Neural cell (in vitro differentiated cells): Measurements from ENCODE around the gene ADAMTSL2. TPM values are rescaled to one million over a fixed set of nuclear protein-coding genes. Genes with fewer than 3 reads are reported as not detected.

ENCODE experiments used
- H2AFZ ChIP-seq: fragments of 200-600, 300-800 bp; sonication (generic), shearing (Covaris generic); 2 replicates; pipeline ENCODE4 v1.6.0; 2014; ENCODE audit warnings: low read depth, mild to moderate bottlenecking, antibody characterized with exemption, low read length, moderate library complexity
- H3F3A ChIP-seq: fragments of 200-600 bp; shearing (Covaris generic); 2 replicates; pipeline ENCODE4 v1.6.1; 2016; ENCODE audit warnings: mild to moderate bottlenecking, moderate library complexity, mixed read lengths, antibody characterized with exemption, low read length; ENCODE audit not compliant: insufficient read depth, poor library complexity, severe bottlenecking
- H3K27ac ChIP-seq: fragments of 200-600, 300-800 bp; sonication (generic), shearing (Covaris generic); 2 replicates; pipeline ENCODE4 v1.5.1; 2014; ENCODE audit warnings: mild to moderate bottlenecking, low read length, moderate library complexity
- H3K27me3 ChIP-seq: fragments of 300-800, 200-600 bp; sonication (generic), shearing (Covaris generic); 2 replicates; pipeline ENCODE4 v1.6.0; 2014; ENCODE audit warnings: mild to moderate bottlenecking, low read depth, low read length, moderate library complexity; ENCODE audit not compliant: insufficient read depth
- H3K36me3 ChIP-seq: fragments of 300-800, 200-600 bp; sonication (generic), shearing (Covaris generic); 2 replicates; pipeline ENCODE4 v1.5.1; 2014; ENCODE audit warnings: mild to moderate bottlenecking, antibody characterized with exemption, low read length, moderate library complexity; ENCODE audit not compliant: insufficient read depth
- H3K4me2 ChIP-seq: fragments of 300-800, 200-600 bp; sonication (generic), shearing (Covaris generic); 2 replicates; pipeline ENCODE4 v1.6.0; 2014; ENCODE audit warnings: mild to moderate bottlenecking, low read length
- H3K4me3 ChIP-seq: fragments of 300-800, 200-600 bp; sonication (generic), shearing (Covaris generic); 2 replicates; pipeline ENCODE4 v1.5.1; 2014; ENCODE audit warnings: mild to moderate bottlenecking, low read length, moderate library complexity
- H3K79me2 ChIP-seq: fragments of 200-600 bp; shearing (Covaris generic); replicated peaks from 2 replicates; pipeline ENCODE4 v1.6.0; 2014; ENCODE audit warnings: mild to moderate bottlenecking, low read length, moderate library complexity; ENCODE audit not compliant: insufficient read depth
- H3K9ac ChIP-seq: fragments of 300-800, 200-600 bp; sonication (generic), shearing (Covaris generic); 2 replicates; pipeline ENCODE4 v1.6.1; 2016; ENCODE audit warnings: mild to moderate bottlenecking, low read length, mixed read lengths
- H3K9me2 ChIP-seq: fragments of 200-600 bp; shearing (Covaris generic); 2 replicates; pipeline ENCODE4 v1.6.1; 2016; ENCODE audit warnings: mild to moderate bottlenecking, low read length, mixed read lengths; ENCODE audit not compliant: insufficient read depth
- H3K9me3 ChIP-seq: fragments of 200-600, 300-800 bp; sonication (generic), shearing (Covaris generic); 2 replicates; pipeline ENCODE4 v1.6.1; 2016; ENCODE audit warnings: mild to moderate bottlenecking, mixed run types, low read length, moderate library complexity, mixed read lengths
- H4K20me1 ChIP-seq: fragments of 200-600 bp; shearing (Covaris generic); 2 replicates; pipeline ENCODE4 v1.6.1; 2016; ENCODE audit warnings: mild to moderate bottlenecking, mixed run types; ENCODE audit not compliant: insufficient read depth
- CTCF ChIP-seq: fragments of 450-650 bp; IDR thresholded peaks from 2 replicates; pipeline ENCODE4 v1.5.1; 2014; ENCODE audit warnings: antibody characterized with exemption, mild to moderate bottlenecking, moderate library complexity; ENCODE audit not compliant: poor library complexity, severe bottlenecking
- EP300 ChIP-seq: fragments of 450-650 bp; conservative IDR thresholded peaks from 2 replicates; pipeline ENCODE4 v1.6.1; 2014; ENCODE audit warnings: antibody characterized with exemption, mild to moderate bottlenecking, moderate library complexity; ENCODE audit not compliant: poor library complexity, severe bottlenecking
- EZH2 ChIP-seq: fragments of 200-600, 300-800 bp; shearing (Covaris generic), sonication (generic); IDR thresholded peaks from 2 replicates; pipeline ENCODE4 v1.6.1; 2014; ENCODE audit warnings: antibody characterized with exemption, low read length, borderline replicate concordance, mild to moderate bottlenecking; ENCODE audit not compliant: insufficient read depth, poor library complexity, severe bottlenecking
- MXI1 ChIP-seq: fragments of 450-650 bp; conservative IDR thresholded peaks from 2 replicates; pipeline ENCODE4 v1.6.1; 2014; ENCODE audit warnings: antibody characterized with exemption, mild to moderate bottlenecking; ENCODE audit not compliant: poor library complexity, severe bottlenecking
- POLR2AphosphoS5 ChIP-seq: IDR thresholded peaks from 2 replicates; pipeline ENCODE4 v1.6.1; 2012
- RAD21 ChIP-seq: fragments of 450-650 bp; conservative IDR thresholded peaks from 2 replicates; pipeline ENCODE4 v1.6.1; 2014; ENCODE audit warnings: antibody characterized with exemption, mild to moderate bottlenecking, moderate library complexity
- REST ChIP-seq: IDR thresholded peaks from 2 replicates; pipeline ENCODE4 v1.6.1; 2012; ENCODE audit warnings: borderline replicate concordance
- SMC3 ChIP-seq: fragments of 450-650 bp; conservative IDR thresholded peaks from 2 replicates; pipeline ENCODE4 v1.6.1; 2014; ENCODE audit warnings: antibody characterized with exemption, mild to moderate bottlenecking, moderate library complexity; ENCODE audit not compliant: poor library complexity
- TAF1 ChIP-seq: IDR thresholded peaks from 2 replicates; pipeline ENCODE4 v1.6.1; 2012; ENCODE audit warnings: low read depth
- polyA plus RNA-seq: library from polyadenylated mRNA; depleted of rRNA; stranded (reverse); fragments of >200 nt; gene quantifications from 2 replicates; pipeline ENCODE4 v1.2.3, GENCODE V29; 2014

The ADAMTSL2 gene
- polyA plus RNA-seq, 1 donor from 2014 or later = 0.85 TPM

- H3F3A ChIP-seq = no peaks in the 10 kb centered on the region
- no peaks in the 10 kb centered on the region for H4K20me1 ChIP-seq
- H3K27me3 ChIP-seq = peaks cover 36% of the 10 kb centered on the region
- TF ChIP-seq EP300 (no peak), CTCF (no peak), POLR2AphosphoS5 (no peak), EZH2 (no peak), RAD21 (no peak), TAF1 (no peak), REST (no peak), MXI1 (no peak), SMC3 (no peak)
- no peak overlapping the region for H2AFZ ChIP-seq
- no peak overlapping the region for H3K9ac ChIP-seq
- H3K27ac ChIP-seq = no peak overlapping the region
- H3K36me3 ChIP-seq = no peaks in the 10 kb centered on the region
- no peaks in the 10 kb centered on the region for H3K9me2 ChIP-seq
- H3K9me3 ChIP-seq = no peaks in the 10 kb centered on the region
- H3K79me2 ChIP-seq = no peaks in the 10 kb centered on the region
- H3K4me2 ChIP-seq = no peak overlapping the region
- H3K4me3 ChIP-seq = no peak overlapping the region
These were observed 71.6 kb downstream of the ADAMTSL2 start for GRCh38 chr9:133605856-133606707.

- no peak overlapping the region for H3K27ac ChIP-seq
- no peaks in the 10 kb centered on the region for H3K36me3 ChIP-seq
- no peaks in the 10 kb centered on the region for H3K79me2 ChIP-seq
- H4K20me1 ChIP-seq = no peaks in the 10 kb centered on the region
- no peak overlapping the region for H3K9ac ChIP-seq
- no peaks in the 10 kb centered on the region for H3F3A ChIP-seq
- peaks cover 40% of the 10 kb centered on the region for H3K27me3 ChIP-seq
- no peak overlapping the region for H2AFZ ChIP-seq
- H3K4me3 ChIP-seq = no peak overlapping the region
- H3K9me2 ChIP-seq = no peaks in the 10 kb centered on the region
- H3K4me2 ChIP-seq = no peak overlapping the region
- H3K9me3 ChIP-seq = no peaks in the 10 kb centered on the region
- TF ChIP-seq MXI1 = peak; percentile 45
- no peak for TF ChIP-seq SMC3
- no peak for TF ChIP-seq RAD21
- TF ChIP-seq TAF1 = no peak
- no peak for TF ChIP-seq EZH2
- TF ChIP-seq EP300 = no peak
- TF ChIP-seq CTCF = no peak
These were observed 72.2 kb downstream of the ADAMTSL2 start for GRCh38 chr9:133606708-133607025.
